Neural progenitor cell (in vitro differentiated cells): ENCODE measurements around the gene RBM15B. TPM values are rescaled to one million over a fixed set of nuclear protein-coding genes. Genes with fewer than 3 reads are reported as not detected.
A peak's percentile ranks its signal among the peaks of the same experiment; 100 is the strongest.

Experiments used
- DNase-seq: peaks from one replicate; pipeline ENCODE4 v3.0.0-alpha.2; 2016; ENCODE audit warnings: low spot score
- H2AFZ ChIP-seq: fragments of 200-600 bp; sonication (generic); replicated peaks from 2 replicates; pipeline ENCODE4 v1.6.1; 2016; ENCODE audit warnings: antibody characterized with exemption
- H3F3A ChIP-seq: fragments of 200-600 bp; sonication (generic); 2 replicates; pipeline ENCODE4 v1.6.1; 2016; ENCODE audit warnings: antibody characterized with exemption, low read depth
- H3K27ac ChIP-seq: fragments of 200-600 bp; sonication (generic); 2 replicates; pipeline ENCODE4 v1.5.1; 2016; ENCODE audit warnings: mild to moderate bottlenecking
- H3K27me3 ChIP-seq: fragments of 200-600 bp; sonication (generic); 2 replicates; pipeline ENCODE4 v1.6.1; 2016; ENCODE audit warnings: mild to moderate bottlenecking, moderate library complexity
- H3K36me3 ChIP-seq: fragments of 200-600 bp; sonication (generic); 2 replicates; pipeline ENCODE4 v1.5.1; 2016
- H3K4me1 ChIP-seq: fragments of 200-600 bp; sonication (generic); 2 replicates; pipeline ENCODE4 v1.6.1; 2016; ENCODE audit warnings: mixed run types
- H3K4me2 ChIP-seq: fragments of 200-600 bp; sonication (generic); 2 replicates; pipeline ENCODE4 v1.6.1; 2016
- H3K4me3 ChIP-seq: fragments of 200-600 bp; sonication (generic); 2 replicates; pipeline ENCODE4 v1.5.1; 2016
- H3K79me2 ChIP-seq: fragments of 200-600 bp; sonication (generic); 2 replicates; pipeline ENCODE4 v1.6.1; 2016; ENCODE audit warnings: low read depth
- H3K9ac ChIP-seq: fragments of 200-600 bp; sonication (generic); 2 replicates; pipeline ENCODE4 v1.6.1; 2016
- H3K9me3 ChIP-seq: fragments of 200-600 bp; sonication (generic); 2 replicates; pipeline ENCODE4 v1.5.1; 2016; ENCODE audit warnings: low read depth
- H4K20me1 ChIP-seq: fragments of 200-600 bp; sonication (generic); 2 replicates; pipeline ENCODE4 v1.6.1; 2016; ENCODE audit warnings: low read depth
- H3K27ac Mint-ChIP-seq: 3 replicates; pipeline ENCODE4 v1.8.0; 2021; ENCODE audit warnings: mixed read lengths
- H3K27me3 Mint-ChIP-seq: 2 replicates; pipeline ENCODE4 v1.8.0; 2022; ENCODE audit warnings: low read depth, mild to moderate bottlenecking, inconsistent platforms, moderate library complexity, mixed read lengths; ENCODE audit not compliant: insufficient read depth
- H3K36me3 Mint-ChIP-seq: 3 replicates; pipeline ENCODE4 v1.8.0; 2021; ENCODE audit warnings: mixed read lengths
- H3K4me1 Mint-ChIP-seq: 3 replicates; pipeline ENCODE4 v1.8.0; 2021; ENCODE audit warnings: mixed read lengths
- H3K4me3 Mint-ChIP-seq: 3 replicates; pipeline ENCODE4 v1.8.0; 2021; ENCODE audit warnings: mild to moderate bottlenecking, moderate library complexity, mixed read lengths
- H3K9me3 Mint-ChIP-seq: 3 replicates; pipeline ENCODE4 v1.8.0; 2020; ENCODE audit warnings: mixed read lengths
- CTCF ChIP-seq: fragments of 200-600 bp; sonication (generic); IDR thresholded peaks from 2 replicates; pipeline ENCODE4 v1.5.1; 2017; ENCODE audit warnings: antibody characterized with exemption, mild to moderate bottlenecking
- EZH2 ChIP-seq: fragments of 200-600 bp; sonication (generic); IDR thresholded peaks from 2 replicates; pipeline ENCODE4 v1.6.1; 2017; ENCODE audit warnings: antibody characterized with exemption, mild to moderate bottlenecking, moderate library complexity
- EZH2phosphoT487 ChIP-seq: fragments of 200-600 bp; sonication (generic); IDR thresholded peaks from 2 replicates; pipeline ENCODE4 v1.6.1; 2017; ENCODE audit warnings: antibody characterized with exemption
- total RNA-seq: library from RNA; depleted of rRNA; stranded (reverse); fragments of >200 nt; gene quantifications from 2 replicates; pipeline ENCODE4 v1.2.3, GENCODE V29; 2015; ENCODE audit warnings: low replicate concordance

Gene RBM15B
- total RNA-seq, 1 donor from 2014 or later, result 28.1 TPM

DNA sequence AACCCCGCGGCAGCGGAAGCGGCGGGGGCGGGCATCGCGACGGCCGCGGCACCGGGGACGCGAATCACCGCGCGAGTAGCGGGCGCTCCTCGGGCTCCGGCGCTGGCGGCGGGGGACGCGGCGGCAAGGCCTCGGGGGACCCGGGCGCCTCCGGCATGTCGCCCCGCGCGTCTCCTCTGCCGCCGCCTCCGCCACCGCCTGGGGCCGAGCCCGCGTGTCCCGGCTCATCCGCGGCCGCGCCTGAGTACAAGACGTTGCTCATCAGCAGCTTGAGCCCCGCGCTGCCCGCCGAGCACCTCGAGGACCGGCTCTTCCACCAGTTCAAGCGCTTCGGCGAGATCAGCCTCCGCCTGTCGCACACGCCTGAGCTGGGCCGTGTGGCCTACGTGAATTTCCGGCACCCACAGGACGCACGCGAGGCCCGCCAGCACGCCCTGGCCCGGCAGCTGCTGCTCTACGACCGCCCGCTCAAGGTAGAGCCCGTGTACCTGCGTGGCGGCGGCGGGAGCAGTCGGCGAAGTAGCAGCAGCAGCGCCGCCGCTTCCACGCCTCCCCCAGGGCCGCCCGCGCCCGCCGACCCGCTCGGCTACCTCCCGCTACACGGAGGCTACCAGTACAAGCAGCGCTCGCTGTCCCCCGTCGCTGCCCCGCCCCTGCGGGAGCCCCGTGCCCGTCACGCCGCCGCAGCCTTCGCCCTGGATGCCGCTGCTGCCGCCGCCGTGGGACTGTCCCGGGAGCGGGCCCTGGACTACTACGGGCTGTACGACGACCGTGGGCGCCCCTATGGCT is 675 bp downstream of the RBM15B start:
- Mint-ChIP-seq H3K27me3 (peaks cover 14% of the 10 kb centered on the region), H3K4me3 (peak overlapping the region; percentile 87), H3K4me1 (peaks cover 46% of the 10 kb centered on the region), H3K9me3 (peaks cover 14% of the 10 kb centered on the region), H3K36me3 (peaks cover 49% of the 10 kb centered on the region), H3K27ac (peak overlapping the region; percentile 66)
- Histone ChIP-seq H3F3A (peaks cover 65% of the 10 kb centered on the region), H3K79me2 (peaks cover 67% of the 10 kb centered on the region), H3K27me3 (no peaks in the 10 kb centered on the region), H3K36me3 (peaks cover 14% of the 10 kb centered on the region), H3K4me3 (peak overlapping the region; percentile 92), H3K4me1 (peaks cover 30% of the 10 kb centered on the region), H4K20me1 (peaks cover 73% of the 10 kb centered on the region), H3K27ac (peak overlapping the region; percentile 92), H3K9me3 (no peaks in the 10 kb centered on the region), H3K9ac (peak overlapping the region; percentile 99), H2AFZ (peak overlapping the region; percentile 80), H3K4me2 (peak overlapping the region; percentile 96)
- peak; percentile 49 for DNase-seq
- no peak for TF ChIP-seq CTCF

- H3K27me3 ChIP-seq, result no peaks in the 10 kb centered on the region
- peaks cover 74% of the 10 kb centered on the region for H4K20me1 ChIP-seq
- Mint-ChIP-seq H3K4me1 (peaks cover 48% of the 10 kb centered on the region), H3K9me3 (peaks cover 14% of the 10 kb centered on the region), H3K4me3 (peak overlapping the region; percentile 87), H3K27me3 (peaks cover 14% of the 10 kb centered on the region), H3K27ac (no peak overlapping the region), H3K36me3 (peaks cover 50% of the 10 kb centered on the region)
- peaks cover 59% of the 10 kb centered on the region for H3K79me2 ChIP-seq
- DNase-seq, result no peak
- H3K9me3 ChIP-seq, result no peaks in the 10 kb centered on the region
- H3K4me2 ChIP-seq, result peak overlapping the region; percentile 96
- H2AFZ ChIP-seq, result no peak overlapping the region
- peak overlapping the region; percentile 99 for H3K9ac ChIP-seq
- TF ChIP-seq EZH2phosphoT487 (no peak), EZH2 (no peak), CTCF (no peak)
- H3K36me3 ChIP-seq, result peaks cover 14% of the 10 kb centered on the region
- H3K4me3 ChIP-seq, result peak overlapping the region; percentile 92
- no peak overlapping the region for H3K27ac ChIP-seq
- H3F3A ChIP-seq, result peaks cover 67% of the 10 kb centered on the region
- peaks cover 24% of the 10 kb centered on the region for H3K4me1 ChIP-seq
Measured at GRCh38 chr3:51392355-51393133, 1.5 kb downstream of the RBM15B start.

- no peaks in the 10 kb centered on the region for H3K9me3 ChIP-seq
- H3K27ac Mint-ChIP-seq, result no peak overlapping the region
- H3K27me3 Mint-ChIP-seq, result peaks cover 14% of the 10 kb centered on the region
- no peak overlapping the region for H2AFZ ChIP-seq
- peaks cover 24% of the 10 kb centered on the region for H3K4me1 ChIP-seq
- H3K79me2 ChIP-seq, result peaks cover 54% of the 10 kb centered on the region
- H3K4me3 Mint-ChIP-seq, result peak overlapping the region; percentile 87
- H3K4me3 ChIP-seq, result peak overlapping the region; percentile 92
- H3K9ac ChIP-seq, result no peak overlapping the region
- H3K36me3 Mint-ChIP-seq, result peaks cover 45% of the 10 kb centered on the region
- peaks cover 14% of the 10 kb centered on the region for H3K9me3 Mint-ChIP-seq
- no peaks in the 10 kb centered on the region for H3K27me3 ChIP-seq
- peak overlapping the region; percentile 96 for H3K4me2 ChIP-seq
- peaks cover 68% of the 10 kb centered on the region for H4K20me1 ChIP-seq
- peaks cover 14% of the 10 kb centered on the region for H3K36me3 ChIP-seq
- H3K4me1 Mint-ChIP-seq, result peaks cover 43% of the 10 kb centered on the region
- no peak overlapping the region for H3K27ac ChIP-seq
- DNase-seq, result no peak
- peaks cover 67% of the 10 kb centered on the region for H3F3A ChIP-seq
- no peak for TF ChIP-seq CTCF
- no peak for TF ChIP-seq EZH2phosphoT487
- no peak for TF ChIP-seq EZH2
Measured at GRCh38 chr3:51393134-51393495, 2.0 kb downstream of the RBM15B start.
